ENCODE results near the gene SDK1.
"Not testable (repeated sequence)": the region's sequence is repeated elsewhere in the genome, so short reads cannot be mapped to it uniquely, and the experiment has no call there.

The SDK1 gene

DNA sequence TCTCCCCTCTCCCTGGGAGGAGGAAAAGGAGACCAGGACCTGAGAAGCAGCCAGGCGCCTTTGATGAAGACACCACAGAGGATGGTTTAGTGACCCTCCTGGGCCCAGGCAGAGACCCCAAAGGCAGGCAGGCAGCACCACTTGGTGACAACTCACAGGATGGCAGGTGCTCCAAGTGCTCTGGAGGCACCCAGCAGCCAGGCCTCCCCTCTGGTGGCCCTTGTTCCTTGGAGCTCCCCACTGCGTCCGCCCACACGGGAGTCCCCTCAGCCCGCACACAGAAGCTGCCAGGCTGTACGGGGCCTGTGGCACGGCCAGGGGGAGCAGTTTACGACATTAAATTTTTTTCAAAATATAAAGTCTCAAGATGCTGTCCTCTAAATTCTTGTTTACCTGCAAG, 773.9 kb downstream of the SDK1 start:
- no peaks in the 10 kb centered on the region for H3K4me1 Mint-ChIP-seq
- H3K36me3 Mint-ChIP-seq (ENCODE audit: low read depth): no peaks in the 10 kb centered on the region
- H3K27me3 Mint-ChIP-seq: no peaks in the 10 kb centered on the region
- H3K9me3 Mint-ChIP-seq: peaks cover 3% of the 10 kb centered on the region
- H3K27ac Mint-ChIP-seq: no peak overlapping the region
- ATAC-seq (no peak), DNase-seq (no peak)
- no peak overlapping the region for H3K4me3 Mint-ChIP-seq

DNA sequence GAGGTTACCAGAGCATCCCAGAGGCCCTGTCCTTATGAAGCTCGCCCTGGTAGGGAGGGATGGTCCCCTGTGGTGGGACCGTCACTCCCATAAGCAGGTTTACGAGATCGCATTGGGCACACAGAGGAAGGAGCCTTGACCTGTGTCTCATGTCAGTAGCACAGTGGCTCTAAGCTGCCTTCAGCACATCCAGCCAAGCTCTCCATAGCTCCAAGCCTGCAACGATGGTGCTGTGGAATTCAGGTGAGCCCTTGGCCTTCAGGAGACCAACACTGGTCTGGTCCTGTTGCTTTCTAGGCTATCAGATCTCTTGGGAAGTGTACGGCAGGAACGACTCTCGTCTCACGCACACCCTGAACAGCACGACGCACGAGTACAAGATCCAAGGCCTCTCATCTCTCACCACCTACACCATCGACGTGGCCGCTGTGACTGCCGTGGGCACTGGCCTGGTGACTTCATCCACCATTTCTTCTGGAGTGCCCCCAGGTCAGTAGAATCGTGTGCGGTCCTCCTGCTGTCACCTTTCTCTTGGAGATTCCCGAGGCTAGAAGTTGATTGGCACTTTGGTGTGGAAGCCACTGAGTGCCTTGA, 775.7 kb downstream of the SDK1 start:
- no peak for DNase-seq
- Mint-ChIP-seq H3K4me1 (no peaks in the 10 kb centered on the region), H3K4me3 (no peak overlapping the region), H3K27me3 (no peaks in the 10 kb centered on the region), H3K27ac (no peak overlapping the region), H3K9me3 (peaks cover 3% of the 10 kb centered on the region), H3K36me3 (ENCODE audit: low read depth) (no peaks in the 10 kb centered on the region)
- ATAC-seq: no peak

DNA sequence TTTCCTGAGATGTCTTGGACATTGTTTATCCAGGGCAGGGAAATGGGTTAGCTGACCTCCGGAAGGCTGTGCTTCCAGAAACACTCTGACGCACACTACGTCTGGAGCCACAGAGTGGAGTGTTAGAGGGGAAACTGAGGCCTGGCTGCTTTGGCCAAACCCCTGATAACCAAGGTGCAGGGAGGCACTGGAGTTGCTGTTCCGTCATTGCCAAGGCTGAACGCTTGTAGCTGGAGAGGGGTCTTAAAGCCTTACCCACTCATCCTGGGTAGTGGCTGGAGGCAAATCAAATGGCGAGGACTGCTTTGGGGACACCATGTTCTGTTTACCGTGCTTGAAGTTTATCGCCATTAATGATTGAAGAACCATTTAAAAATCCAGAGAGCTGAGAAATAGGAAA, 776.9 kb downstream of the SDK1 start:
- no peak overlapping the region for H3K4me3 Mint-ChIP-seq

DNA sequence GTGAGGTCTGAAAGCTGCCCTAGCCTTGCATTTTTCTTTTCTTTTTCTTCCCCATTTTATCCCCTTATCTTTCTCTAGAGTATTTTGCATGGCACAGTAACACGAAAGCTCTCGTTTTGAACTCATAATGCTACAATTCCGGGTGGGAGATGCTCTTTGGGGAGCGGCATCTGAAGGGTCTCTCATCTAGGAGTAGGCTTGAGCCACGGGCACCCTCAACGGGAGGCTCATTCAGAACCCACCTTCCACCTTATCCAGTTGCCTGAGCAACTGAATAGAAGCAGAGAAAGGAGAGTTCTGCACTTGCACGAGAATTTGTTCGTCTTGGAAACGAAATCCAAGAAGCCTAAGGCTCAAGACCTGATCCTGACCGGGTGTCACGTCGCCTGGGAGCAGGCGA, 777.5 kb downstream of the SDK1 start:
- Mint-ChIP-seq H3K4me3 (no peak overlapping the region), H3K4me1 (no peaks in the 10 kb centered on the region), H3K27ac (no peak overlapping the region), H3K27me3 (no peaks in the 10 kb centered on the region), H3K36me3 (ENCODE audit: low read depth) (no peaks in the 10 kb centered on the region), H3K9me3 (peaks cover 3% of the 10 kb centered on the region)
- no peak for ATAC-seq
- DNase-seq: no peak

More for the DNA sequence above, 776.9 kb downstream of the SDK1 start:
- ATAC-seq (no peak), DNase-seq (no peak)
- no peaks in the 10 kb centered on the region for H3K4me1 Mint-ChIP-seq
- no peaks in the 10 kb centered on the region for H3K27me3 Mint-ChIP-seq
- no peak overlapping the region for H3K27ac Mint-ChIP-seq
- no peaks in the 10 kb centered on the region for H3K36me3 Mint-ChIP-seq (ENCODE audit: low read depth)
- H3K9me3 Mint-ChIP-seq: peaks cover 3% of the 10 kb centered on the region

DNA sequence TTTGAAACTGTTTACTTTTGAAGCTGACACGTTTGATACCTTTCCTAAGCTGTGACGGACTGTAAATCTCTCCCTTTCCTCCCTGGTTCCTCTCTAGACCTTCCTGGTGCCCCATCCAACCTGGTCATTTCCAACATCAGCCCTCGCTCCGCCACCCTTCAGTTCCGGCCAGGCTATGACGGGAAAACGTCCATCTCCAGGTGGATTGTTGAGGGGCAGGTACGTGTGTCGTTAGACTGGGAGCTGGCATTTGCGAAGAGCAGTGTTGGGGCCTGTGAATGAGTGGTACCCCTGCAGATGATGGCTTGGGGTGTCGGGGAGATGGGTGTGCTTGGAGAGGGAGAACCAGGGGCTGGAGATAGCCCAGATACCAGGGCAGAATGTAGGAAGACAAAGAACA, 778.3 kb downstream of the SDK1 start:
- Mint-ChIP-seq H3K9me3 (peaks cover 3% of the 10 kb centered on the region), H3K36me3 (ENCODE audit: low read depth) (no peaks in the 10 kb centered on the region), H3K4me1 (no peaks in the 10 kb centered on the region), H3K4me3 (no peak overlapping the region), H3K27me3 (no peaks in the 10 kb centered on the region), H3K27ac (no peak overlapping the region)
- ATAC-seq (no peak), DNase-seq (no peak)

DNA sequence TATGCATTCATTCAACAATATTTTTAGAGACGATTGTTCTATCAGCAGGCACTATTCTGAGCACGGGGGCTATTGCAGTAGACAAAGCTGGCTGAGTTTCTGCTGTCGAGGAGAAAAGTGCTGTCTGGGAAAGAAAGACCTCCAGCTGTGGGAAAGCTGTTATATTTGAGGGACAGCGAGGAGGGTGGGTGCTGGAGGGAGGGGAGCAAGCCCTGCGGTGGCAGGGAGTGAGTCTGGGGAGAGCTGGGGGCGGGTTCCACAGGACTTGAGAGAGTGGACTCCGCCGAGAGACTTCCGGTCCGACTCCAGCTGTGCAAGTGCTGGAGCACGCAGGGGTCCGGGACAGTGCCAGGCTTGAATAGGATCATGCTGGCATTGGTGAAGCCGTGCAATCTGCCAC, 778.9 kb downstream of the SDK1 start:
- H3K4me3 Mint-ChIP-seq: no peak overlapping the region
- peaks cover 3% of the 10 kb centered on the region for H3K9me3 Mint-ChIP-seq
- DNase-seq (no peak), ATAC-seq (no peak)
- H3K27ac Mint-ChIP-seq: no peak overlapping the region
- no peaks in the 10 kb centered on the region for H3K4me1 Mint-ChIP-seq
- no peaks in the 10 kb centered on the region for H3K27me3 Mint-ChIP-seq
- no peaks in the 10 kb centered on the region for H3K36me3 Mint-ChIP-seq (ENCODE audit: low read depth)

DNA sequence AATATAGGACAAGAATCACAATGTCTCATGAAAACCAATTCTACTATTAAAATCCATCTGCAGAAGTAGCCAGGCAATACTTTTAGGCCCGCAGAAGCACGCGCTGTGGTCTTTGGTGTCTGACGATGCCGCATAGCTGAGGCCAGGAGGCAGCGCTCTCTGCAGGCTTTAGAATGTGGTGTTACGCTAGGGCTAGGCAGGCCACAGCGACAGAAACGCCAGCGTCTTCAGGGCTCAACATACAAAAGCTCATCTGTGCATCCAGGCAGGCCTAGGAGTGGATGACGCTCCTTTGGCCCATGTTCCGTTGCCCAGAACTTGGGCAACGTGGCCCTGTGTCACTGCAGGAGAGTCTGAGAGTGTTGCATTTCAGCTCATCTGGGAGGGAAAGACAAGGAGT, 779.9 kb downstream of the SDK1 start:
- Mint-ChIP-seq H3K9me3 (peaks cover 3% of the 10 kb centered on the region), H3K4me3 (no peak overlapping the region), H3K4me1 (peaks cover 4% of the 10 kb centered on the region), H3K27me3 (no peaks in the 10 kb centered on the region), H3K36me3 (ENCODE audit: low read depth) (no peaks in the 10 kb centered on the region), H3K27ac (no peak overlapping the region)
- ATAC-seq (no peak), DNase-seq (no peak)

DNA sequence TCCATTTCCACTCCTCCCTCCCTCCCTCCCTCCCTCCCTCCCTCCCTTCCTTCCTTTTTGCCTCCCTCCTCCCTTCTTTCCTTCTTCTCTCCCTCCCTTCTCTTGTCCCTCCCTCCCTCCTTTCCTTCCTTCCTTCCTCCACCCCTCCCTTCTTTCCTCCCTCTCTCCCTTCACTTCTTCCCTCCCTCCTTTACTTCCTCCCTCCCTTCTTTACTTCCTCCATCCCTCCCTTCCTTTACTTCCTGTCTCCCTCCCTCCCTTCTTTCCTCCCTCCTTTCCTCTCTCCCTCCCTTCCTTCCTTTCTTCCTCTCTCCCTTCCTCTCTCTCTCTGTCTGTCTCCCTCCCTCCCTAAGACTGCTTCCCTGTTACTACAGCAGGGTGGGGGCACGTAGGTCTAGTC, 782.5 kb downstream of the SDK1 start:
- Mint-ChIP-seq H3K4me3 (no peak overlapping the region), H3K27me3 (no peaks in the 10 kb centered on the region), H3K9me3 (no peaks in the 10 kb centered on the region), H3K4me1 (peaks cover 6% of the 10 kb centered on the region), H3K36me3 (ENCODE audit: low read depth) (no peaks in the 10 kb centered on the region), H3K27ac (no peak overlapping the region)
- ATAC-seq: no peak
- no peak for DNase-seq

DNA sequence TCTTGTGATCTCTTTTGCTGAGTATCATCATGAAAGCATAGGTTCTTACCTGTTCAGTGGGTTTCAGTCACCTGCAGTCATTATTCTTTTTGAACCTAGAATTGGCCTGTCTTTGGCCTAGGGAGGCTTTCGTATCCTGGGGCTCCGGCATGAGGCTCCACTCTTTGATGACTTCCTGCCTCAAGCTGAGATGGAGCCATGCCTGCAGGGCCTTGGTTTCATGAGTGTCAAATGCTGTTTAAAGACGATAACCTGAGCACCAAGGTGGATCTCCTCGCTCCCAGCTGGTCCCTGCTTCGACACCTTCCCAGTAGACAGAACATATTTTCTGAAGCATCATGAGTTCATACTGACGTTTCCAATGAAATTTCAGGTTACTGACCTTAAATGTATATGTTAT, 783.2 kb downstream of the SDK1 start:
- Mint-ChIP-seq H3K4me1 (peaks cover 6% of the 10 kb centered on the region), H3K27me3 (no peaks in the 10 kb centered on the region), H3K36me3 (ENCODE audit: low read depth) (no peaks in the 10 kb centered on the region), H3K4me3 (no peak overlapping the region), H3K9me3 (no peaks in the 10 kb centered on the region), H3K27ac (no peak overlapping the region)
- DNase-seq: no peak
- no peak for ATAC-seq

DNA sequence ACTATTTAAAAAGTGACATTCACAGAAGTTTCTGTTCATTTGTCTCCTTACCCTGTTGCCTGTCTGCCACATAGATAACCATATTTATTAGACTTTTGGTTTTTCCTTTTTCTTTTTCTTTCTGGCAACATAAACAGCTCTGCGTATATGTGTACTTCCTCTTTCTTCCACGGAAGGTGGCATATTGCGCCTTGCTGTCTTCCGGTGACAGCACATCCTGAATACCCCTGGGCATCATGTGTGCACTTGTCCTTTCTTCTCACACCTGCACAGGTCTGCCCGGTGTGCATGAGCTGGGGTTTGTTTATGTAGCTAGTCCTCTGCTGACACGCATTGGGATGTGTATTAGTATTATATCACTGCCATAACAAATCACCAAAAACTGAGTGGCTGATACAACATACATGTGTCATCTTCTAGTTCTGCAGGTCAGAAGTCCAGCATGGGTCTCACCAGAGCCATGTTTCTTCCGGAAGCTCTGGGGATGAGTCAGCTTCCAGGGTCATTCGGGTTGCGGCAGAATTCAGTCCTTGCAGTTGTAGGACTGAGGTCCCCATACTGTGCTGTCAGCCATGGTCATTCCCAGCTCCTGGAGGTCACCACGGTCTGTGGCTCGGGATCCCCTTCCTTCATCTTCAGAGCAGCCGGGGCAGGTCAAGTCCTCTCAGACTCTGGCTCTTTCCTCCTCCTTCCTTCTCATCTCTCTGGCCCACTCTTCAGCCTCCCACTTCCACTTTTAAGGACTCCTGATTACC, 785.1 kb downstream of the SDK1 start:
- Mint-ChIP-seq H3K27me3 (no peaks in the 10 kb centered on the region), H3K4me3 (no peak overlapping the region), H3K4me1 (peaks cover 6% of the 10 kb centered on the region), H3K36me3 (ENCODE audit: low read depth) (no peaks in the 10 kb centered on the region), H3K27ac (no peak overlapping the region), H3K9me3 (peaks cover 6% of the 10 kb centered on the region)
- no peak for DNase-seq
- no peak for ATAC-seq

DNA sequence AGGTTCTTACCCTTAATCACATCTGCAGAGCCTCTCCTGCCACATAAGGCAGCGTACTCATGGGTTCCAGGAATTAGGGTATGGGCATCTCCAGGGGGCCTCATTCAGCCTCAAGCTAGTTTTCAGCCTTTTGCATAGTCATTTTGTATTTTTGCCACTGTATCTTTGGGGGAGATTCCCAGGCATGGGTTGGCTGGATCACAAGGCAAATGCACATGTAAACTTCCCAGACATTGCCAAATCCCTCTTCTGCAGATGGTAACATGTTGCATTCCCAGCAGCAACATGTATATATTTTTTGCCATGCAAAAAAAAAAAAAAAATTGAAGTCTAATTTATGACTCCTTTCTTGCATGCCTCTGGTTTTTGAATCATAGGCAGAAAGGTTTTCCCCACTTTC, 785.7 kb downstream of the SDK1 start:
- Mint-ChIP-seq H3K9me3 (peaks cover 6% of the 10 kb centered on the region), H3K4me3 (no peak overlapping the region), H3K4me1 (peaks cover 6% of the 10 kb centered on the region), H3K27ac (no peak overlapping the region), H3K27me3 (no peaks in the 10 kb centered on the region), H3K36me3 (ENCODE audit: low read depth) (no peaks in the 10 kb centered on the region)
- no peak for ATAC-seq
- no peak for DNase-seq

DNA sequence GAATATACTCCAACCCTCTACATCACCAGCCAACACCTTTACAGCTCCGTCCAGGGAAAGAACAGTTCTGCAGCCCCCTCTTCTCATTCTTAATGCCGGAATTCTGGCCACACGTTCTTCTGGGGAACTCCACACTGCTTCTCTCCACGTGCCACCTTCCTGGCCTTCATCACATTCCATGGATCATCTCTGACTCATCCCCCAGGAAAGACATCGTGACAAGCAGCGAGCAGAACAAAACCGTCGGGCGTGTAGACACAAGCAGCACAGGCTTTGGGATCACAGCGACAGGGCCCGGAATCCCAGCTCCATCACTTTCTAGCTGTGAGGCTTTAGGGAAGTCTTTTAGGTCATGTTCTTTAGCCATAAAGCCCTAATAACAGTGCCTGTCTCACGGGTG, 790.7 kb downstream of the SDK1 start:
- H3K27ac Mint-ChIP-seq: no peak overlapping the region
- ATAC-seq: no peak
- no peaks in the 10 kb centered on the region for H3K36me3 Mint-ChIP-seq (ENCODE audit: low read depth)
- no peak for DNase-seq
- no peaks in the 10 kb centered on the region for H3K4me1 Mint-ChIP-seq
- H3K9me3 Mint-ChIP-seq: peaks cover 6% of the 10 kb centered on the region
- no peak overlapping the region for H3K4me3 Mint-ChIP-seq
- H3K27me3 Mint-ChIP-seq: no peaks in the 10 kb centered on the region

DNA sequence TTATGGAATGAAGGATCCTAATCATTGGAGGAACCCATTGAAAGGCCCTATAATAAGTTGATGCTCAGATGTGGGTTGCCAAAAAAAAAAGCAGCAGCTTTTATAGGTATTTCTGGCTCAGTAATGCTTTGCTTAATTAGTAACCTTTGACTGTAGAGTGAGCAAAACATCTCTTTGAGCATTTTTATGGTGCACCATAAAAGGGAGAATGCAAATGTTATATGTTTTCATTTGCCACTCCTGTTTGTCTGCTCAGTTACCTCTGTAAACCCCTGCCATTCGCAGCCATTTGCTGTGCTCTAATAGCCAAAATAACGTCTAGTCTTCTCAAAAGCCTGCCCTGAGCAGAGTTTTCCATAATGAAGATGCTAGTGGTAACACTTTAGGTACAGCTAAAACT, 792.0 kb downstream of the SDK1 start:
- no peak overlapping the region for H3K27ac Mint-ChIP-seq
- H3K4me1 Mint-ChIP-seq: no peaks in the 10 kb centered on the region
- no peaks in the 10 kb centered on the region for H3K36me3 Mint-ChIP-seq (ENCODE audit: low read depth)
- H3K27me3 Mint-ChIP-seq: no peaks in the 10 kb centered on the region
- ATAC-seq (no peak), DNase-seq (no peak)
- no peak overlapping the region for H3K4me3 Mint-ChIP-seq
- peaks cover 6% of the 10 kb centered on the region for H3K9me3 Mint-ChIP-seq

DNA sequence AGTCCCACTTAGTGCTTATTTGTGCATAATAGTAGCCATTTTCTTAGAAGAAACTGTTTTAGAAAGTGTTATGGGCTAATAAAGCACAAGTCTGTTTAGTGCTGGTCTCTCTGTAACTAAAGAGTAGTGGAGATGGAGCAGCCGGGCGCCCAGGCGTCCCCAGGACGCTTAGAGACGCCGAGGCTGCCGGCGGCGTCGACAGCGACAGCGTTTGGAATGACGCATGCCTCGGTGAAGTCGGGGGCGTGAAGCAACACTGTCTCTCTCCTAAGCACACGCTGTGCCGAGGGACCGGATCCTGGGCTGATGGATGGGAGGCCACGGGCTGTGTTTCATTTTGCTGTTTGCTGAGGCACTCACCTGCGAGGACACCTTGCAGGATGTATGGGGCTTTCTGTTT, 792.4 kb downstream of the SDK1 start:
- Mint-ChIP-seq H3K27me3 (no peaks in the 10 kb centered on the region), H3K9me3 (peaks cover 6% of the 10 kb centered on the region), H3K4me1 (no peaks in the 10 kb centered on the region), H3K27ac (no peak overlapping the region), H3K36me3 (ENCODE audit: low read depth) (no peaks in the 10 kb centered on the region), H3K4me3 (no peak overlapping the region)
- no peak for DNase-seq
- no peak for ATAC-seq

DNA sequence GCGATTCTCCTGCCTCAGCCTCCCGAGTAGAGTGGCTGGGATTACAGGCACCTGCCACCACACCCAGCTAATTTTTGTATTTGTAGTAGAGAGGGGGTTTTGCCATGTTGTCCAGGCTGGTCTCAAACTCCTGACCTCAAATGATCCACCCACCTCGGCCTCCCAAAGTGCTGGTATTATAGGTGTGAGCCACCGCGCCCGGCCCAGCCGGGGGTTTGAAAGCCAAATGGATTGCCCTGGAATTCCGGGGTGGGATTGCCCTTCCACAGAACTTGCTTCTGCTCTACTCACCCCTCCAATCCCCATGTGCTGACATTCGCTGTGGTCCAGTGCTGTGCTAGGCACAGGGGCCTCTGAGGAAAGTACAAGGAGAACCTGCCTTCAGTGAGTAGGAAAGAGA, 793.1 kb downstream of the SDK1 start:
- H3K36me3 Mint-ChIP-seq (ENCODE audit: low read depth); H3K27ac Mint-ChIP-seq; DNase-seq; ATAC-seq; H3K9me3 Mint-ChIP-seq; H3K4me1 Mint-ChIP-seq; H3K27me3 Mint-ChIP-seq; H3K4me3 Mint-ChIP-seq: not testable (repeated sequence)
